Activated B cell treated with CpG ODN at 0.5 μM for 24 hours (primary cell): ENCODE results near the gene ELOVL7. TPM values are rescaled to one million over a fixed set of nuclear protein-coding genes. Genes with fewer than 3 reads are reported as not detected.

Experiments
- ATAC-seq: fragments of 200-7000 bp; cut with Tn5 transposase; one replicate; pipeline ENCODE4 v1.10.0; 2021; ENCODE audit warnings: low read depth, mild to moderate bottlenecking, moderate library complexity
- CTCF ChIA-PET: fragments of 350-600 bp; sonication (Branson Sonifier 250); formaldehyde crosslinking; loops from one replicate; lab custom pipeline; 2021; ENCODE audit warnings: antibody characterized with exemption; lab: Charles Lee
- POLR2A ChIA-PET: fragments of 350-600 bp; sonication (Branson Sonifier 250); formaldehyde crosslinking; loops from one replicate; lab custom pipeline; 2021; ENCODE audit warnings: antibody characterized with exemption; lab: Charles Lee
- DNase-seq: peaks from one replicate; pipeline ENCODE4 v3.0.0; 2022
- H3K27ac Mint-ChIP-seq: one replicate; pipeline ENCODE4 v1.8.0; 2020; ENCODE audit warnings: mixed read lengths
- H3K27me3 Mint-ChIP-seq: one replicate; pipeline ENCODE4 v1.8.0; 2021; ENCODE audit warnings: mixed read lengths
- H3K36me3 Mint-ChIP-seq: one replicate; pipeline ENCODE4 v1.8.0; 2021; ENCODE audit warnings: low read depth, mixed read lengths
- H3K4me1 Mint-ChIP-seq: one replicate; pipeline ENCODE4 v1.8.0; 2021; ENCODE audit warnings: mixed read lengths
- H3K4me3 Mint-ChIP-seq: one replicate; pipeline ENCODE4 v1.8.0; 2020; ENCODE audit warnings: mild to moderate bottlenecking, mixed read lengths
- H3K9me3 Mint-ChIP-seq: one replicate; pipeline ENCODE4 v1.8.0; 2020; ENCODE audit warnings: mixed read lengths
- intact Hi-C: fragments of 100-400 bp; cut with micrococcal nuclease; formaldehyde crosslinking; loops from one replicate; pipeline ENCODE4 v1.15.1; 2024
- total RNA-seq: library from RNA; stranded (reverse); gene quantifications from 2 replicates; pipeline ENCODE4 v1.2.3, GENCODE V29; 2022
- TF ChIP-seq, protein P1 (sequence below): fragments of 200-600 bp; IDR thresholded peaks from one replicate; pipeline ENCODE4 v1.8.0; 2022; ENCODE audit warnings: antibody characterized with exemption, mild to moderate bottlenecking

ELOVL7 gene
- total RNA-seq, 1 donor from 2014 or later: 0.69 TPM

DNA sequence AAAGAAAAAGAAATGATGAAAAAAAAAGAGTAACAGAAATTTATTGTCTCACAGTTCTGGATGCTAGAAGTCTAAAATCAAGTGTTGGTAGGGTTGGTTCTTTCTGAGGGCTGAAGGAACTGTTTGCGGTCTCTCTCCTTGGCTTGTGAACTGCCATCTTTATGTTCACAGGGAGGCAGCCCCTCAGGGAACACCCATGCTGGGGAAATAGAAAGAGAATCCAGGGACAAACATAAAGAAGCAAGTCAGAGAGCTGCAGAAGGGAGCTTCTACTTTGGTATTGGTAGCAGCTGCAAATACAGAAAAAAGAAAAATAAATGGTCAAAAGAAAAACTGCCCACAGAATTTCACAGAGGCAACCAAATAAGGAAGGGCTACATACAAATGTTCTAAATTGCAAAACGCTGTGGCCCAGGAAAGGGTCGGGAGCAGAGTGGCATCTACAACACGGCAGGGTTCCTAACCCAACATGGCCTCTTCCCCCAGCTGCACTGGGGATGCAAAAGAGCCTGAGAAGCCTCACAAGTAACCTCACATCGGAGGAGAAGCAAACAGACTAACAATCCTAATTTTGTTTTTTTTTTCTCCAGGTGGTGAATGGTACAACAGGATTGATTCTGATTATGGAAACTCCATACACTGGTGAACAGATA lies 37.4 kb downstream of the ELOVL7 start:
- DNase-seq: no peak
- H3K27me3 Mint-ChIP-seq: no peaks in the 10 kb centered on the region

DNA sequence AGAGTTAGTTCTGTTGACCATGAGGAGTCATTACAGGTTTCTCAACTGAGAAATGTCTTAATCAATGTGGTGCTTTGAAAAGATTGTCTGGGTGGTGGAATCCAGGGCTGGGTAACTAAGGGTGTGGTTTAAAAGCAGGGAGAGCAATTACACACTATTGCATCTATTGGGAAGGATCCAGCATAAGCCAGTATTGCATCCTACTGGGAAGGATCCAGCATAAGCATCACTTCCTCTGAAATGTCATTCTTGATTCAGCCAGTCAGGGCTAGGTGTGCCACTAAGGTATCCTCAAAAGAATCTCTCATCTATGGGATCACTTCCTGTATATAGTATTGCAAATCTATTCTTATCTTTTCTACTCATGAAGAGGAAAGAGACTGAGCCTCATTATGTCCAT lies 38.6 kb downstream of the ELOVL7 start:
- Mint-ChIP-seq H3K4me1 (no peaks in the 10 kb centered on the region), H3K4me3 (no peak overlapping the region), H3K27ac (no peak overlapping the region), H3K9me3 (no peaks in the 10 kb centered on the region), H3K27me3 (no peaks in the 10 kb centered on the region), H3K36me3 (no peaks in the 10 kb centered on the region)
- DNase-seq: no peak
- intact Hi-C loops: no loop called here
- TF ChIP-seq, protein P1, sequence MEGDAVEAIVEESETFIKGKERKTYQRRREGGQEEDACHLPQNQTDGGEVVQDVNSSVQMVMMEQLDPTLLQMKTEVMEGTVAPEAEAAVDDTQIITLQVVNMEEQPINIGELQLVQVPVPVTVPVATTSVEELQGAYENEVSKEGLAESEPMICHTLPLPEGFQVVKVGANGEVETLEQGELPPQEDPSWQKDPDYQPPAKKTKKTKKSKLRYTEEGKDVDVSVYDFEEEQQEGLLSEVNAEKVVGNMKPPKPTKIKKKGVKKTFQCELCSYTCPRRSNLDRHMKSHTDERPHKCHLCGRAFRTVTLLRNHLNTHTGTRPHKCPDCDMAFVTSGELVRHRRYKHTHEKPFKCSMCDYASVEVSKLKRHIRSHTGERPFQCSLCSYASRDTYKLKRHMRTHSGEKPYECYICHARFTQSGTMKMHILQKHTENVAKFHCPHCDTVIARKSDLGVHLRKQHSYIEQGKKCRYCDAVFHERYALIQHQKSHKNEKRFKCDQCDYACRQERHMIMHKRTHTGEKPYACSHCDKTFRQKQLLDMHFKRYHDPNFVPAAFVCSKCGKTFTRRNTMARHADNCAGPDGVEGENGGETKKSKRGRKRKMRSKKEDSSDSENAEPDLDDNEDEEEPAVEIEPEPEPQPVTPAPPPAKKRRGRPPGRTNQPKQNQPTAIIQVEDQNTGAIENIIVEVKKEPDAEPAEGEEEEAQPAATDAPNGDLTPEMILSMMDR: no peak
- ChIA-PET CTCF (no interaction called here), POLR2A (no interaction called here)
- no peak for ATAC-seq

More for the DNA sequence above, 37.4 kb downstream of the ELOVL7 start:
- CTCF ChIA-PET: no interaction called here
- Mint-ChIP-seq H3K36me3 (no peaks in the 10 kb centered on the region), H3K4me1 (no peaks in the 10 kb centered on the region), H3K4me3 (no peak overlapping the region), H3K27ac (no peak overlapping the region), H3K9me3 (no peaks in the 10 kb centered on the region)
- TF ChIP-seq, protein P1: no peak
- intact Hi-C loops: no loop called here
- POLR2A ChIA-PET: no interaction called here
- ATAC-seq: no peak

DNA sequence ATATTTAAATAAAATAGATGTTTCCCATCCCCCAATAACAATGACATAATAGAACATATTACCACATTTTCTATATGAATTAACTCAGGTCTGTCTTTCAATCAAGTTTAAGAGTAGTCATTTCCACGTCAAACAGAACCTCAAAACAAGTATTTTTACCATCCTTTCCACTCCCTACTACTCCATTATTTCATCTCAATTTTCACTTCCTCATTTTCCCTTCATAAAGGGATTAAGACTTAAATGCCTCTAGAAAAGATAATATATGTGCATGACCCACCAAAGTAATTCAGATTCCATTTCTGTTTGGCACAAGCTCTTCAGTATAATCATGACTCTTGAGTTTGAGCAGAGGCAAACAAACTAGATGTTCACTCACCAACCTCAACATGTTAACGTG lies 40.4 kb downstream of the ELOVL7 start:
- Mint-ChIP-seq H3K27ac (no peak overlapping the region), H3K4me1 (no peaks in the 10 kb centered on the region), H3K4me3 (no peak overlapping the region), H3K9me3 (no peaks in the 10 kb centered on the region), H3K36me3 (no peaks in the 10 kb centered on the region), H3K27me3 (no peaks in the 10 kb centered on the region)
- ChIA-PET CTCF (no interaction called here), POLR2A (no interaction called here)
- intact Hi-C loops: no loop called here
- ATAC-seq (no peak), DNase-seq (no peak)
- TF ChIP-seq, protein P1: no peak

DNA sequence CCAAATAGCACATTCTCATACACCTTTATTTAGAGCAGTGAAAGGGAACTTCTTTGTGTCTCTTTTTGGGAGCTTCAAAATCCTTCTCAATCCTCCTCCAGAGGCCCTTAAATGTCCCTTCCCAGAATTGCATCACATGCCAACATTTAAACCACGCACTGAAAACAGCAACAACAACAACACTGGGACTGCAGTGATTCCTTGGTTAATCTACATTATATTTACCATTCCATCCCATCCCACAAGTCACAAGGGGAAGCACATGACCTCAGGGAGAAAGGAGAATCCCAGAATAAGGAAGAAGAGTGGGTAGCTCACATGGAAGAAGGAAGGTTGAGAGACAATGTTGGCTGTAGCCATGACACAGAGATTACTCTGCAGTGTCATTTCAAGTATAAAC lies 41.1 kb downstream of the ELOVL7 start:
- no peaks in the 10 kb centered on the region for H3K4me1 Mint-ChIP-seq
- TF ChIP-seq, protein P1: no peak
- no peak for ATAC-seq
- DNase-seq: no peak
- no peak overlapping the region for H3K27ac Mint-ChIP-seq
- no peaks in the 10 kb centered on the region for H3K9me3 Mint-ChIP-seq
- intact Hi-C loops: no loop called here
- H3K27me3 Mint-ChIP-seq: peaks cover 3% of the 10 kb centered on the region
- CTCF ChIA-PET: no interaction called here
- POLR2A ChIA-PET: no interaction called here
- no peak overlapping the region for H3K4me3 Mint-ChIP-seq
- no peaks in the 10 kb centered on the region for H3K36me3 Mint-ChIP-seq

DNA sequence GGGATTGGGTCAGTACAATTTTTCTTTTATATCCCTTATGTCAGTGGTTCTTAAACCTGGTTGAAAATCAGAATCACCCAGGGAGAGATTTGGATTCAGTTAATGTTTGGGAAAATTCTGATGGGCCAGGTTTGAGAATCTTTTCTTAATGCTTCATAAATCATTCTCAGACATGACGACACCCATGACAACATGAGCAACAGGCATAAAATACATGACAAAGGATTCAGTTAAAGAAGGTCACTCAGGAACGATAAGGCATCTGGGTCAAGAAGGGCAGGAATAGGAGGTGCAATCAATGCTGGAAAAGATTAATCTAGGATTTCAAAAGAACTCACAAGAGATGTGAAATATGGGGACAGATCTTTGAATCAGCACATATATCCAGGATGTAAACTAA lies 41.8 kb downstream of the ELOVL7 start:
- Mint-ChIP-seq H3K36me3 (no peaks in the 10 kb centered on the region), H3K4me3 (no peak overlapping the region), H3K4me1 (no peaks in the 10 kb centered on the region), H3K9me3 (no peaks in the 10 kb centered on the region), H3K27me3 (peaks cover 4% of the 10 kb centered on the region), H3K27ac (no peak overlapping the region)
- intact Hi-C loops: no loop called here
- DNase-seq (no peak), ATAC-seq (no peak)
- ChIA-PET CTCF (no interaction called here), POLR2A (no interaction called here)
- TF ChIP-seq, protein P1: no peak
